Measurements from ENCODE around the gene LEKR1. TPM values are rescaled to one million over a fixed set of nuclear protein-coding genes. Genes with fewer than 3 reads are reported as not detected.
A peak's percentile ranks its signal among the peaks of the same experiment; 100 is the strongest.

The LEKR1 gene
- total and polyA plus RNA-seq, 2 of the 13 experiments (the other 11 are each of a cell fraction or from before 2014, with no cell fraction given) = 0.49 to 1.5 TPM

- TF ChIP-seq CTCF (CRISPR knock-in tag; IDR thresholded peaks at IDR 0.05) (peak; percentile 97), MIXL1 (CRISPR knock-in tag; IDR thresholded peaks at IDR 0.05) (0 out of 2 replicates have a peak, but pooled peaks have one; percentile 64), HDAC2 (CRISPR knock-in tag; IDR thresholded peaks at IDR 0.05) (peak; percentile 38; the same call in 1 of the 2 replicates), ZNF724P (CRISPR knock-in tag; IDR thresholded peaks at IDR 0.05; ENCODE audit: borderline replicate concordance) (no peak), ZBTB25 (CRISPR knock-in tag; IDR thresholded peaks at IDR 0.05) (0 out of 2 replicates have a peak, but pooled peaks have one; percentile 41), SRSF1 (optimal IDR thresholded peaks at IDR 0.05; ENCODE audit: low read depth, low read length) (no peak), GPN1 (CRISPR knock-in tag; IDR thresholded peaks at IDR 0.05; ENCODE audit: borderline replicate concordance) (no peak), ZNF350 (CRISPR knock-in tag; IDR thresholded peaks at IDR 0.05; ENCODE audit: borderline replicate concordance, low read depth) (peak; percentile 69; the same call in 1 of the 2 replicates), HNF1A (IDR thresholded peaks at IDR 0.05; ENCODE audit: low read depth) (no peak), HNF1A (CRISPR knock-in tag; IDR thresholded peaks at IDR 0.05; ENCODE audit: borderline replicate concordance) (peak; percentile 42; the same call in 1 of the 2 replicates), ZNF761 (CRISPR knock-in tag; conservative IDR thresholded peaks at IDR 0.05) (no peak), ZNF878 (CRISPR knock-in tag; IDR thresholded peaks at IDR 0.05) (peak; percentile 39; the same call in 1 of the 2 replicates), MEIS1 (CRISPR knock-in tag; IDR thresholded peaks at IDR 0.05; ENCODE audit: borderline replicate concordance) (0 out of 2 replicates have a peak, but pooled peaks have one; percentile 21), SMAD3 (CRISPR knock-in tag; IDR thresholded peaks at IDR 0.05) (peak; percentile 78), KAT8 (CRISPR knock-in tag; IDR thresholded peaks at IDR 0.05) (peak; percentile 69), ZNF570 (CRISPR knock-in tag; IDR thresholded peaks at IDR 0.05; ENCODE audit: borderline replicate concordance) (no peak), HMGXB4 (CRISPR knock-in tag; IDR thresholded peaks at IDR 0.05; ENCODE audit: borderline replicate concordance in 1 of 2, low read depth in 1 of 2) (peak; percentile 79 to 82), ZNF777 (CRISPR knock-in tag; IDR thresholded peaks at IDR 0.05) (no peak), GABPB1 (CRISPR knock-in tag; IDR thresholded peaks at IDR 0.05) (peak; percentile 46; the same call in 1 of the 2 replicates)
Measured at GRCh38 chr3:157081626-157082210, 255.6 kb downstream of the LEKR1 start (continued).
